Pancreas (tissue), 10 donors: ENCODE measurements around the gene CACNA1E. TPM values are rescaled to one million over a fixed set of nuclear protein-coding genes. Genes with fewer than 3 reads are reported as not detected.

ENCODE experiments used
- ATAC-seq, 4 donors: fragments of 200-7000 bp; cut with Tn5 transposase; one replicate each; pipeline versions ENCODE4 v1.8.0 to v1.9.1; 2020; ENCODE audit warnings: mild to moderate bottlenecking in 4 of 4, moderate library complexity in 4 of 4
- DNase-seq, 6 donors: peaks; one replicate each; pipeline ENCODE4 v3.0.0-alpha.2; 2020
- FAIRE-seq: peaks from 2 replicates; lab custom pipeline; 2012; peaks lifted over from hg19 to GRCh38; lab: Jason Lieb, UNC
- H3K27ac ChIP-seq, 4 donors: fragments of 200-600 bp; sonication (generic); 1 replicate in 3 of 4; 2 replicates in 1 of 4; pipeline versions ENCODE4 v1.5.0 to v1.8.0; 2020
- H3K27me3 ChIP-seq, 4 donors: fragments of 200-600 bp; one replicate each; pipeline ENCODE4 v1.8.0; 2021
- H3K36me3 ChIP-seq, 3 donors: fragments of 200-600 bp; sonication (generic) in 1 of 3; one replicate each; pipeline versions ENCODE4 v1.5.0 to v1.8.0; 2020 to 2021
- H3K4me1 ChIP-seq, 3 donors: fragments of 200-600 bp; one replicate each; pipeline ENCODE4 v1.8.0; 2021
- H3K4me3 ChIP-seq, 4 donors: fragments of 200-600 bp; sonication (generic) in 2 of 4; one replicate each; pipeline versions ENCODE4 v1.5.0 to v1.8.0; 2020 to 2021
- H3K9me3 ChIP-seq, 4 donors: fragments of 200-600 bp; one replicate each; pipeline ENCODE4 v1.8.0; 2021
- CTCF ChIP-seq, 4 donors: fragments of 200-600 bp; sonication (generic) in 3 of 4; IDR thresholded peaks; one replicate each; pipeline versions ENCODE4 v1.5.0 to v1.8.0; 2021; ENCODE audit warnings: antibody characterized with exemption in 4 of 4
- WGBS, 2 donors: extraction: QIAGEN DNeasy Blood & Tissue Kit; methylation state at CpG; one replicate each; pipeline ENCODE4 v1.1.7; 2013; 5-methylcytosine and 5-hydroxymethylcytosine counted together
- intact Hi-C, 3 donors: fragments of 100-400 bp; cut with DNase I; formaldehyde crosslinking; loops; one replicate each; pipeline versions ENCODE4 v1.11.1 to v1.14.2; 2022
- polyA plus RNA-seq, 2 donors: library from polyadenylated mRNA; stranded (reverse); fragments of 200-250 nt; gene quantifications; one replicate each; pipeline ENCODE4 v1.2.3, GENCODE V29; 2013
- total RNA-seq, 6 donors: library from RNA; stranded (reverse); fragmentation: NEBNext Ultra II Directional in 4 of 6; extraction: Animal tissue kit (Norgen Biotek cat#: 25700) in 4 of 6; gene quantifications; one replicate each; pipeline versions ENCODE4 v1.2.1 to v1.2.4, GENCODE V29; 2021 to 2023
- donor health status: healthy with polysubstance abuse.
- donor health status: DM: no; HTN: no; CAD: no; lungs with moderate emphysema.
- donor health status: DM: no; HTN: no; CAD: no.
- donor health status: control.
- donor health status: control.
- donor health status: Bipolar disorder and iron deficiency.
- donor health status: DM: yes; HTN: yes; CAD: no.
- donor health status: DM: no; HTN: no; CAD: no.
- donor health status: DM: no; HTN: no; CAD: no.
- donor health status: DM: yes; HTN: yes; CAD: no.

CACNA1E gene
- total and polyA plus RNA-seq, 8 donors: 0.02 to 0.12 (median 0.07) TPM; not detected in 2

GRCh38 chr1:181798191-181798926 lies 315.0 kb downstream of the CACNA1E start:
- no peaks in the 10 kb centered on the region for H3K27me3 ChIP-seq
- H3K4me1 ChIP-seq: no peaks in the 10 kb centered on the region
- DNase-seq: no peak
- no peak overlapping the region for H3K4me3 ChIP-seq
- no peak overlapping the region for H3K27ac ChIP-seq
- ATAC-seq: no peak
- no peak for TF ChIP-seq CTCF (IDR thresholded peaks at IDR 0.05)
- FAIRE-seq: no peak
- intact Hi-C loops: no loop called here
- H3K36me3 ChIP-seq: no peaks in the 10 kb centered on the region
- WGBS, 2 donors: 76 to 81% methylated on average over 32 of the region's 32 CpGs
- no peaks in the 10 kb centered on the region for H3K9me3 ChIP-seq

GRCh38 chr1:181801617-181802016 lies 318.3 kb downstream of the CACNA1E start:
- Histone ChIP-seq H3K9me3 (no peaks in the 10 kb centered on the region), H3K4me1 (no peaks in the 10 kb centered on the region), H3K4me3 (no peak overlapping the region), H3K36me3 (no peaks in the 10 kb centered on the region), H3K27me3 (no peaks in the 10 kb centered on the region), H3K27ac (no peak overlapping the region)
- intact Hi-C loops: no loop called here
- no peak for TF ChIP-seq CTCF (IDR thresholded peaks at IDR 0.05)
- DNase-seq (no peak), ATAC-seq (no peak), FAIRE-seq (no peak)
- WGBS, 2 donors: 22 to 32% methylated on average over 1 of the region's 1 CpG

- no peak for TF ChIP-seq CTCF (IDR thresholded peaks at IDR 0.05)
- no peak overlapping the region for H3K27ac ChIP-seq
- no peak for FAIRE-seq
- no peak for ATAC-seq
- no peaks in the 10 kb centered on the region for H3K9me3 ChIP-seq
- no peak for DNase-seq
- H3K4me1 ChIP-seq: no peaks in the 10 kb centered on the region
- no peaks in the 10 kb centered on the region for H3K27me3 ChIP-seq
- no peaks in the 10 kb centered on the region for H3K36me3 ChIP-seq
- 73 to 80% methylated on average over 3 of the region's 3 CpGs for WGBS, 2 donors
- intact Hi-C loops: no loop called here
- no peak overlapping the region for H3K4me3 ChIP-seq
Observed at GRCh38 chr1:181802466-181802865, 319.1 kb downstream of the CACNA1E start.

- Histone ChIP-seq H3K27ac (no peak overlapping the region), H3K4me1 (no peaks in the 10 kb centered on the region), H3K36me3 (no peaks in the 10 kb centered on the region), H3K27me3 (no peaks in the 10 kb centered on the region), H3K9me3 (no peaks in the 10 kb centered on the region), H3K4me3 (no peak overlapping the region)
- 36 to 45% methylated on average over 3 of the region's 3 CpGs for WGBS, 2 donors
- no peak for TF ChIP-seq CTCF (IDR thresholded peaks at IDR 0.05)
- no peak for ATAC-seq
- FAIRE-seq: no peak
- no peak for DNase-seq
- intact Hi-C loops: no loop called here
Observed at GRCh38 chr1:181803421-181803820, 320.1 kb downstream of the CACNA1E start.

- 47 to 55% methylated on average over 2 of the region's 2 CpGs for WGBS, 2 donors
Observed at GRCh38 chr1:181804989-181805388, 321.7 kb downstream of the CACNA1E start.

More at GRCh38 chr1:181804989-181805388, 321.7 kb downstream of the CACNA1E start:
- no peaks in the 10 kb centered on the region for H3K27me3 ChIP-seq
- ATAC-seq: no peak
- no peak for FAIRE-seq
- no peak overlapping the region for H3K4me3 ChIP-seq
- H3K27ac ChIP-seq: no peak overlapping the region
- intact Hi-C loops: no loop called here
- no peaks in the 10 kb centered on the region for H3K9me3 ChIP-seq
- DNase-seq: no peak
- no peaks in the 10 kb centered on the region for H3K4me1 ChIP-seq
- no peak for TF ChIP-seq CTCF (IDR thresholded peaks at IDR 0.05)
- no peaks in the 10 kb centered on the region for H3K36me3 ChIP-seq
